Measurements from ENCODE around the gene CUL7. TPM values are rescaled to one million over a fixed set of nuclear protein-coding genes. Genes with fewer than 3 reads are reported as not detected.

The CUL7 gene
- total RNA-seq, 2 experiments from 2014 or later = 14.1 to 14.9 TPM

GRCh38 chr6:43014434-43014909 lies 39.2 kb downstream of the CUL7 start:
- peak overlapping the region; percentile 86 for H3K4me3 ChIP-seq (ENCODE audit: low read depth, low read length, poor library complexity, severe bottlenecking)
- H3K36me3 ChIP-seq (ENCODE audit: insufficient read depth, low read length) = peaks cover 51% of the 10 kb centered on the region; the same call in 1 of the 2 replicates
- no peaks in the 10 kb centered on the region for H4K20me1 ChIP-seq (ENCODE audit: insufficient read depth, low read length)
- no peak for DNase-seq (ENCODE audit: low spot score)
- peaks cover 30% of the 10 kb centered on the region for H3K79me2 ChIP-seq (ENCODE audit: insufficient read depth, low read depth, low read length)
- H3K9me3 ChIP-seq (ENCODE audit: low read length) = no peaks in the 10 kb centered on the region
- CTCF ChIA-PET (ENCODE audit: unreplicated experiment) = interaction anchor here (0.5 to 1.6 kb wide), 7 partner anchors 19 to 268 kb away, joined by 3 to 6 read pairs (median 4); partner anchors contain the start of genes PEX6 and TBCC
- peak overlapping the region; percentile 85 for H3K4me2 ChIP-seq (ENCODE audit: low read length)
- TF ChIP-seq CTCF (conservative IDR thresholded peaks at IDR 0.05; ENCODE audit: low read length) (no peak), EZH2phosphoT487 (IDR thresholded peaks at IDR 0.05; ENCODE audit: borderline replicate concordance, low read depth, low read length) (no peak)
- peak overlapping the region; percentile 43 for H3K27ac ChIP-seq (ENCODE audit: low read depth, low read length, poor library complexity, severe bottlenecking)
- BruUV-seq (replicated peaks) = no TSS peak
- peaks cover 29% of the 10 kb centered on the region for H3K4me1 ChIP-seq (ENCODE audit: insufficient read depth, low read length, poor library complexity, severe bottlenecking)
- peak overlapping the region; percentile 1; the same call in 1 of the 2 replicates for H2AFZ ChIP-seq (ENCODE audit: low read length)
- intact Hi-C loops (cut with micrococcal nuclease; ENCODE audit: unreplicated experiment) = loop anchor here (1.0 to 2.0 kb wide), 2 partner anchors 38 to 85 kb away; partner anchors contain the start of genes CNPY3 and CUL7
- H3K9me2 ChIP-seq (ENCODE audit: insufficient read depth, low read length) = no peaks in the 10 kb centered on the region
- POLR2A ChIA-PET = interaction anchor here (0.6 to 1.6 kb wide), 13 partner anchors 9 to 726 kb away, joined by 3 to 10 read pairs (median 4); partner anchors contain the start of genes CNPY3, KLC4, MRPL2 and PEX6

DNA sequence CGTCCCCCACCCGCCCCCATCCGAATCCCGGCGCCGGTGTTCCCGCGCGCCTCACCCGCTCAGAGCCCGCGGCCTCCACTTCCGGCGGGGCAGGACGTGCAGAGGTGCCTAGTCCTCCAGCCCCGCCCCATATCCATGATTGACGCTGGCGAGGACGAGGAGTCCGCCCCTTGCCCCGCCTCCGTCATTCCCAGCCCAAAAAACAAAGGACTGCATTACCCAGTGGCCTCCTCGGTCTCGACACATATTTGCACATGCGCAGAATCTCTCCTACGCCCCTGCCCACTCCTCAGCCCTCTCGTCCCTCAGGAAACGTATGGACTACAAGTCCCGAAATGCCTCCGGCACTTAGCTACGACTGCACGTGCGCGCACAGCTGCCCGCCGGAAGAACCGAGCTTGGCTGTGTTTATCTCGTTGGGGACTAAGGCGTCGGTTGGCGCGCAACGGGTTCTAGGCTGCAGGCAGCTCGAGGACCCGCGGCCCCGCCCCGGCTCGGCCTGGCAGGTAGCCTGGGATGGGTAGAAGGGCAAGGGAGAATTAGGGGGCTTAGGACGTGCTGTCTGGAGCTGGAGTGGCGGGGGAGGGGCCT lies 39.7 kb downstream of the CUL7 start, which contains the start of the genes KLHDC3 and MEA1:
Gene KLHDC3, plus strand, starts transcription at position 407 of the 591 bp plus-strand sequence. CDS start 2,944 bp downstream, outside the sequence.
Gene MEA1, minus strand, starts transcription at position 104 of the 591 bp plus-strand sequence. CDS start 133 bp downstream, outside the sequence.
- Histone ChIP-seq H3K9me3 (ENCODE audit: low read length) (no peaks in the 10 kb centered on the region), H3K27ac (ENCODE audit: low read depth, low read length, poor library complexity, severe bottlenecking) (peak within 1 kb of the TSS; percentile 43), H3K36me3 (ENCODE audit: insufficient read depth, low read length) (peaks cover 51% of the 10 kb centered on the region; the same call in 1 of the 2 replicates), H2AFZ (ENCODE audit: low read length) (peak within 1 kb of the TSS; percentile 69), H3K79me2 (ENCODE audit: insufficient read depth, low read depth, low read length) (peaks cover 30% of the 10 kb centered on the region), H3K4me3 (ENCODE audit: low read depth, low read length, poor library complexity, severe bottlenecking) (peak within 1 kb of the TSS; percentile 86), H3K4me1 (ENCODE audit: insufficient read depth, low read length, poor library complexity, severe bottlenecking) (peaks cover 31% of the 10 kb centered on the region), H3K9me2 (ENCODE audit: insufficient read depth, low read length) (no peaks in the 10 kb centered on the region), H3K4me2 (ENCODE audit: low read length) (peak within 1 kb of the TSS; percentile 99), H4K20me1 (ENCODE audit: insufficient read depth, low read length) (no peaks in the 10 kb centered on the region)
- intact Hi-C loops (cut with micrococcal nuclease; ENCODE audit: unreplicated experiment) = loop anchor here (1.0 to 2.0 kb wide), 2 partner anchors 39 to 85 kb away; partner anchors contain the start of genes CNPY3 and CUL7
- ChIA-PET POLR2A (interaction anchor here (0.6 to 1.6 kb wide), 14 partner anchors 9 to 726 kb away, joined by 3 to 10 read pairs (median 4); partner anchors contain the start of genes CNPY3, KLC4, MRPL2 and PEX6), CTCF (ENCODE audit: unreplicated experiment) (interaction anchor here (0.5 to 1.6 kb wide), 5 partner anchors 28 to 268 kb away, joined by 3 to 5 read pairs (median 3); partner anchors contain the start of genes PEX6 and TBCC)
- TF ChIP-seq EZH2phosphoT487 (IDR thresholded peaks at IDR 0.05; ENCODE audit: borderline replicate concordance, low read depth, low read length) = no peak
- no TSS peak for BruUV-seq (replicated peaks)
- peak; percentile 100 for DNase-seq (ENCODE audit: low spot score)

GRCh38 chr6:43013097-43013842 lies 40.4 kb downstream of the CUL7 start:
- Histone ChIP-seq H3K4me2 (ENCODE audit: low read length) (peak overlapping the region; percentile 99), H2AFZ (ENCODE audit: low read length) (peak overlapping the region; percentile 69), H3K36me3 (ENCODE audit: insufficient read depth, low read length) (peaks cover 51% of the 10 kb centered on the region; the same call in 1 of the 2 replicates), H4K20me1 (ENCODE audit: insufficient read depth, low read length) (no peaks in the 10 kb centered on the region), H3K9me3 (ENCODE audit: low read length) (no peaks in the 10 kb centered on the region), H3K79me2 (ENCODE audit: insufficient read depth, low read depth, low read length) (peaks cover 30% of the 10 kb centered on the region), H3K9me2 (ENCODE audit: insufficient read depth, low read length) (no peaks in the 10 kb centered on the region), H3K4me3 (ENCODE audit: low read depth, low read length, poor library complexity, severe bottlenecking) (peak overlapping the region; percentile 86), H3K4me1 (ENCODE audit: insufficient read depth, low read length, poor library complexity, severe bottlenecking) (peaks cover 35% of the 10 kb centered on the region), H3K27ac (ENCODE audit: low read depth, low read length, poor library complexity, severe bottlenecking) (peak overlapping the region; percentile 37)
- TF ChIP-seq CTCF (conservative IDR thresholded peaks at IDR 0.05; ENCODE audit: low read length) = no peak
- TF ChIP-seq EZH2phosphoT487 (IDR thresholded peaks at IDR 0.05; ENCODE audit: borderline replicate concordance, low read depth, low read length) = no peak
- ChIA-PET POLR2A (interaction anchor here (0.6 to 1.6 kb wide), 9 partner anchors 10 to 542 kb away, joined by 3 to 10 read pairs (median 4); partner anchors contain the start of genes CNPY3, KLC4, MRPL2 and PPP2R5D), CTCF (ENCODE audit: unreplicated experiment) (interaction anchor here (1.0 kb wide), 2 partner anchors 28 to 34 kb away, joined by 3 read pairs; partner anchors contain the start of gene PEX6)
- DNase-seq (ENCODE audit: low spot score) = peak; percentile 29
- intact Hi-C loops (cut with micrococcal nuclease; ENCODE audit: unreplicated experiment) = no loop called here
- no TSS peak for BruUV-seq (replicated peaks)
